Raji (cell line): ENCODE results near the gene KCNN2.

Source experiments
- POLR2A ChIP-seq: IDR thresholded peaks from 2 replicates; pipeline ENCODE4 v1.6.1; 2011; ENCODE audit warnings: low read depth, low read length, control low read depth; ENCODE audit not compliant: insufficient read depth

KCNN2 gene

GRCh38 chr5:114500756-114501155 lies 138.9 kb downstream of the KCNN2 start:
- TF ChIP-seq POLR2A = no peak

GRCh38 chr5:114504560-114504959 lies 142.7 kb downstream of the KCNN2 start:
- no peak for TF ChIP-seq POLR2A

- no peak for TF ChIP-seq POLR2A
Measured at GRCh38 chr5:114524221-114524620, 162.4 kb downstream of the KCNN2 start.

GRCh38 chr5:114544561-114544960 lies 182.7 kb downstream of the KCNN2 start:
- TF ChIP-seq POLR2A = no peak
